ENCODE results near the gene SP1.

SP1 gene

DNA sequence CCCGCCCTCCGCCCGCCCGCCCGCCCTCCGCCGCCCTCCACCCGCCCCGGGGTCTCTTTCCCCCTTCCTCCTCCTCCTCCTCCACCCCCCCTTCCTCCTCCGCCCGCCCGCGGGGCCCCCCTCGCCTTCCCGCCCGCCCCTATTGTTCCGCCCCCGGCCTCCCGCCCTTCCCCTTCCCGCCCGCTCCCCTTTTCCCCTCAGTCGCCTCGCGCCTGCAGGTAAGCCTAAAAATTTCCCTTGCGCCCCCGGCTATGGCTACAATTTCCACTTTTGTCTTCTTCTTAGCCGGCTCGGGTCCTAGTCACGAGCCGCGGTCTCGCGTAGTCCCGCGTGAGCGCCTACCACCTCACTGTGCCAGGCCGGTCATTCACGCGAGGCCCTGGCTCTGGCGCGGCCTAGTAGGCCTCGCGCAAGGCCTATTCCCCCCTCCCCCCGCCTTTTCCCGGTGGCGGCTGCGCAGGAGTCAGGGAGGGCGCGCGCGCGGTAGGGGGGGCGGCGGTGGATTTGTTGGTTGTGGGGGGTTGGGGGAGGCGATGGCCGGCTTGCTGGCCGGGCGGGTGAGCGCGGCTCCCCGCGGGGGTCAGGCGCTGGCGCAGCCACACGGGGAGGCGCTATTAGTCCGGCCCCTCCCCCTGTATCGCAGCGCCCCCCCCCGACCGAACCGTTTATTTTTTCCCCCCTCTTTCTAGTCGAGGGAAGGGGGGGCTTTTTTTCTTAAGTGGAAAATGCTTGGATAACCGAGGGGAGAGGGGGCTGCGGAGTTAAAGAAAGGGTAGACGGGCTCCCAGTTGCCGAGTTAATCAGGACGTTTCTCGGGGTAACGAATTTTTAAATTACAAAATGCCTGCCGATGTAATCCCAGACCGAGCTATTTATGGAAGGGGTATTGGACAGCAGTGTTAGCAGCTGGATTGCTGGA lies 72.4 kb downstream of the SP1 start:
- DNase-seq = peak; percentile 82

DNA sequence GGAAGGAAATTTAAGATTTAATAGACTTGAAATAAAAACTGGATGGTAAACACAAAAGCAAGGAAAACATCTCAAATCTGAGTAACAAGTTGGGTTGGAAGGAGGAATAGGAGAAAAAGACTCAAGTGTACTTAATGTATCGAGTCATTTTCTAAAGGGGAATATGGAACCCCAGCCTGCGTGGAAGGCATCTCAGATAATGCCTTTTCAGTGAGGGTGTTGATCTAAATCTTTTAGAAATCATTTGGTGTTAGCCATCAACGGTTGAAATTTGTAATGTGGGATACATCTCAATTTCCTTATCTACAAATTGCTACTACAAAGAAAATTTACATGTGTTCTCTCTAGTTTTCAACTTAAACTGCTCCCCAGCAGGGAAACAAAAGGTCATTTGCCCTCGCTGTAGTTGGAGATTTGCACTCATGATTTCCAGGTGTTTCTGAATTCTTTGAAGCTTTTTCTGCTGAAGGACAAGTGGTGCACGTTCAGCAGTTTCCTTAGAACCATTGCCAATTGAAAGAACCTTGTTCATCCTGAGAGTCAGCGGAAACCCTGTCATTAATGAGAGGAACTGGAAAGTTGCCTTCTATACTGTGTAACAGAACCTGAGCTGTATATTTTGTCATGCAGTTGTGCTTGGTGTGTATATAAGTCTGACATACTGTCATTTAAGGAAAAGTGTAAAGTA lies 74.1 kb downstream of the SP1 start:
- peak; percentile 86 for DNase-seq

DNA sequence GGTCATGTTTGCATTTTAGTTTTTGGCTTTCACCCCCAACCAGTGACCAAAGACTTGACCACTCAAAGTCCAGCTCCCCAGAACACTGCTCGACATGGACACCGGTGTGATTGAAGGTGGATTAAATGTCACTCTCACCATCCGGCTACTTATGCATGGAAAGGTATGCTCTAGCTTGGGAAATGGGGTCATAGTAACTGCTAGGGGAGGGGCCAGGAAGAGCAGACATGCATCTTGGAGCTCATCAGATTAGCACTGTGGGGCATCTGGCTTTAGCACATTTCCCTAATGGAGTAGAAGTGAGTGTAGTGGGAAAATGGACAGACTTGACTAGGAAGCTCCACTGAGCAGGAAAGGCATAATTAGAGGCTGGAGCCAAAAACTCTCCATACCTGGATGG lies 74.7 kb downstream of the SP1 start:
- peak; percentile 1 for DNase-seq

DNA sequence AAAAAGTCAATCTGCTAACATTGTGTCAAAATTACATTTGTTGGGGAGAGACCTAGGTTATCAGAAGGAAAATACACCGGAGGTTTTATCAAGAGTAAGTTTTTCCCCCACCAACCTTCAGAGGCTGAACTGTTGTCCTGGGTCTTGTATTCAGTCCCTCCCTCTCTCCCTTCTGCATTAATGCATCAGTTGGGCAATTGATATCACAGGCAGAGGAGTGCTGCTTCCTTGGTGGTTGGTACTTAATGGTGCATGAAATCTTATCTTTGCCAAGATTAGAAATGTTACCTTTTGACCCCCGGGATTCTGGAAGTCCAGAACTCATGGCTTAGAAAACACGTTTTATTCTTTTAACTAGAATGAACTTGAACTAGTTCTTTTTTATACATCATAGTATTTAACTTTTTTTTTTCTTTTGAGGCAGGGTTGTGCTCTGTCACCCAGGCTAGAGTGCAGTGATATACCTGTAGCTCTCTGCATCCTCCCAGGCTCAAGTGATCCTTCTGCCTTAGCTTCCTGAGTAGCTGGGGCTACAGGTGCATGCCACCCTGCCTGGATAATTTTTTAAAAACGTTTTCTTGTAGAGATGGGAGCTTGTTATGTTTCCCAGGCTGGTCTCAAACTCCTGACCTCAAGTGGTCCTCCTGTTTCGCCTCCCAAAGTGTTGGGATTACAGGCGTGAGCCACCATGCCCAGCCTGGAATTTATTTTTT lies 76.8 kb downstream of the SP1 start:
- peak; percentile 1 for DNase-seq

DNA sequence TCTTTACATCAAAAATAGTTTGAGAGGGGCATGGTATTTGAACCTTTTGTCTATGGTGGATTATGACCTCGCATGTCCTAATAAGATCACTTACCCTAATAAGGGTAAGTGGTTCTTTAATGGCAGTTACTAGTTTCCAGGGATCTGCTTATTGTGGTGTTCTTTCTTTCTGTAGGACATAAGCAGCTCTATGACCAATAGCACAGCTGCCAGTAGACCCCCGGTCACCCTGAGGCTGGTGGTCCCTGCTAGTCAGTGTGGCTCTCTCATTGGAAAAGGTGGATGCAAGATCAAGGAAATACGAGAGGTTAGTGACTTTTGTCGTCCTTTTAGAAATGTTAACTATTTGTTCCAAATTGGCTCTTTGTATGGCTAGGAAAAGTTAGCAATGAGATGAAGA lies 79.1 kb downstream of the SP1 start:
- DNase-seq = no peak

DNA sequence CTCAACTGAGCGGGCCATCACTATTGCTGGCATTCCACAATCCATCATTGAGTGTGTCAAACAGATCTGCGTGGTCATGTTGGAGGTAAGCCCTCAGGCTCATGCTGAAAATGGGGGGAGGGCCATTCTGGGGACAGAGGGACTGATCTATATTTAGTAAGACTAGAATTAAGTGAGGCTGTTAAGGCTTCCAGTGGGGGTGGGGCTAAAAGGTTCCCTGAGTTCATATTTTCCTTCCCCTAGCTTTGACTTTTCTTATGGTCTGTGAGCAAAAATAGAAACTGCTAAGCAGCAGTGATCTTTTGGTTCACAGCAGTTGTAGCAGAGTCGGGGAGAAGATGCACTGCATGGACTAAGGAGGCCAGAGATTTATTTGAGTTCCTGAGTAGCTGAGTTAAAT lies 81.1 kb downstream of the SP1 start:
- peak; percentile 86 for DNase-seq

DNA sequence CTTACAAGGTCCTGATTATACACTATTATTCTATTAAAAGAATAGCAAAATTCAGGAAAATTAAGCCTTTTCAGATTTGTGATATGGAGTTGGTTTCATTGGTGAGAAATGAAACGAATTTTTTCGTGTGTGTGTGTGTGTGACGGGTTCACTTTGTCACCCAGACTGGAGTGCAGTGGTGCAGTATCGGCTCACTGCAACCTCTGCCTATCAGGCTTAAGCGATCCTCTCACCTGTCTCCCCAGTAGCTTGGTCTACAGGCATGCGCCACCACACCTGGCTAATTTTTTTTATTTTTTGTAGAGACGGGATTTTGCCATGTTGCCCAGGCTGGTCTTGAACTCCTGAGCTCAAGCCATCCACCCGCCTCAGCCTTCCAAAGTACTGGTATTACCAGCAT lies 81.6 kb downstream of the SP1 start:
- no peak for DNase-seq

DNA sequence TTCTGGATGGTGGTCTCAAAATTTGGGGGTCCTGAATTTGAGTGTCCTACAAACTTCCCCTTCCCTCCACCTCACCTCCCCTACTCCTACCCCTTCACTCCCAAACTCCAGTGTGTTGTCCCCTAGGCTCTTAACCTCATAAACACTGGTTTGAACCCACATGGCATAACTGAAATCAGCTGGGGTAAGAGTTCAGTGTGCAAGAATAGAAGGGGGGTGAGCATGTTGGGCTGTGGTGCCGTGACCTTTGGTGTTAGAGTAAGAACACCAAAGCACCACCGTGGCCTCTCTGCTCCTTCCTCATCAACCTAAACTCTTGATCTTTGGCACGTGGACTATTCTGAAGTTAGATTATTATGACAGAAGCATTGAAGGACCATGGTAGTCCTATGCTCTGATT lies 83.0 kb downstream of the SP1 start:
- DNase-seq = no peak

DNA sequence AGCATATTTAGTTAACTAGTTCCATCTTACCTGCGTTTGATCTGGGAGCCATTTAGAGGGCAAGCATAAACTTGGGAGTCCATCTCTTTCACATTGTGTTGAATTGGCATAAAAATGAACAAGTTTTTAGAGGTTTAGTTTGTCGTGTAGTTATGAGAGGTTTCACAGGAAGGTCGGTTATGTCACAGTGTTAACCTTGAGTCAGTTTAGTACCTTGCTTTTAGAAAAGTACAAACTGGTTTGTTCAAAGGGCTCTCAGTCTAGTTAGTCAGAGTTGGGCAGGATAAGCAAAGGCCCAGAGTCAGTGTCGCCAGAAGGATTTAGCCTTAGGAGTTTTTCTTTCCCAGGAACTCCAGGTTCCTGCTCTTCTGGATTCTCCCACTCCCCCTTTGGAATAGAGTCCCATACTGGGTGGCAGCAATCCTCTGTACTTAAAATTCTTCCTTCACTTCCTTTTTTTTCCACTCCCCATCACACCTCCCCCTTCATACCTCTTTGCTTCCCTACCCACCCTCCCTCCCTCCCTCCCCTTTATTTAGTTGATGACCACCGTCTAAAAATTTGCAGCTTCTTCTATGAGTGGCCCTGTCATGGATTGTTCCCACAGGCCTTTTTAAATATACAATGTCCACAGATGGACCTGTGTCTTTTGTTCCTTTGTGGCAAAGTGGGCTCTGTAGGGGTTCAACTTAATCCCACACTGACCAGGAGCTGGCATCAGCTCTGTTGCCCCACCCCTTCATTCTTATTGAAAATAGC lies 84.0 kb downstream of the SP1 start:
- no peak for DNase-seq

DNA sequence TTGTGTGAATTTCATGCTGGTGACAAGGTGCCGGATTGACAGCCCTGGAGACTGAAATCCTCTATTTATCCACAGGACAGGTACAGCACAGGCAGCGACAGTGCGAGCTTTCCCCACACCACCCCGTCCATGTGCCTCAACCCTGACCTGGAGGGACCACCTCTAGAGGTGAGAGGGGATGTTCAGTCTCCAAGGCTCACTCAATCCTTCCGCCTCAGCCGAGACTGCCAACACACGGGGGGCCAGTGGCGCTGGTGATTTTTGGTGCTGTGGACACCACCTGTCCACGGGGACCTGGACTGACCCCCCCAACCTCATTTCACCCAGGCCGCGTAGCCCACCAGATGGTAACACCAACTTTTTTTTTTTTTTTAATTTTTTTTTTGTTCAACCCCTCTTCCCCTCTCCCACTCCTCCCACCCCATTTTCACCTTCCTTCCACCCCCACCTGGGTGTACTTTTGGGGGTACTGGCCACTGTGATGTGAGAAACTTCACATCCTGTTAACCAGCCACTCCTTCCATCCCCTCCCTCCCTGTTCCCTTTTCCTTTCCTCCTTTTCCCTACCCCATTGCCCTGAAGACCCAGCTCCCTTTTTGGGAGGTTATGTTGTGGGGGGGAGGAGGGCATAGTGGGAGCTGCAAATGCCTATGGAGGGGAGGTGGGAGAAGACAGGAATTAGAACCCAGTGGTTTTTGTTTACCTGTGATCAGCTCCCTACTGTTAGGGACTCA lies 84.9 kb downstream of the SP1 start:
- DNase-seq = no peak

DNA sequence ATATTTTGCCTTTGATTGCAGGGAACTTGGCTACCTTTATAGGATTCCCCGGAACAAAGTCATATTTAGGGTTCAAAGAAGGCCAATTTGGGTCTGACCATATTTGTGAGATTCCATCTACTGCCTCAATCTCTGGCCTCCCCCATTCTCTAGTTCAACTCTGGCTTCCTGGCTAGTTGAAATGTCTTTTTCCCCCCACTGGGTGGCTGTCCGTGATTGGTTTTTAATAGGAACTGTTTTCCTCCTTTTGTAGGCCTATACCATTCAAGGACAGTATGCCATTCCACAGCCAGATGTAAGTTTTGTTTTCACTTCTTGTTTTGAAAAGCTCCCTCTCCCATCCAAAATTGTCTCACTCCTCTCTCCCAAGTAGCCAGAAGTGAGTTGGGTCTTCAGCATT lies 85.7 kb downstream of the SP1 start:
- DNase-seq = peak; percentile 52

All from RPMI8226 (cell line).